Fibroblast of mammary gland (primary cell): ENCODE results near the gene SCAPER.

Source experiments
- DNase-seq: peaks from one replicate; pipeline ENCODE4 v3.0.0-alpha.2; 2010; ENCODE audit warnings: low read depth
- H3K4me3 ChIP-seq: 2 replicates; pipeline ENCODE4 v1.5.1; 2011; ENCODE audit warnings: low read depth, mild to moderate bottlenecking, low read length, moderate library complexity; ENCODE audit not compliant: control insufficient read depth
- TF ChIP-seq, protein P1 (sequence below): conservative IDR thresholded peaks from 2 replicates; pipeline ENCODE4 v1.5.1; 2011; ENCODE audit warnings: low read depth, low read length, inconsistent platforms; ENCODE audit not compliant: control insufficient read depth, insufficient read depth

Gene SCAPER

DNA sequence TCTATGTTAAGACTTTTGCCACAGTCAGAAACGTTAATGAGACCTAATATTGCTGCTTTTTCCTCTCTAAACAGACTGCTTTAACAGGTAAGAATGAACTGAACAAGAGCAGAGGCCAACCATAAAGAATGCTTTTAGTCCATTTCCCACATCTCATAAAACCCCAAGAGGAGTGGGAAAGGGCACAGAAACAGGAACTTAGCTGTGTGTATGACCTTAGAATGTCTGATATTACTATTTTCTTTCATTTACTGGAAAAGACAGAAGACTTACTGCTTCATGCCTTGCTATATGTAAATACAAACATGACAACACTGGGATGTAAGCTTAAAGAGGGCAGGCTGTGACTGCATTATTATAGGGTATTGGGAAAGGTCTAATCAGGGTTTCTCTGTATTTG is 453.6 kb downstream of the SCAPER start:
- TF ChIP-seq, protein P1, sequence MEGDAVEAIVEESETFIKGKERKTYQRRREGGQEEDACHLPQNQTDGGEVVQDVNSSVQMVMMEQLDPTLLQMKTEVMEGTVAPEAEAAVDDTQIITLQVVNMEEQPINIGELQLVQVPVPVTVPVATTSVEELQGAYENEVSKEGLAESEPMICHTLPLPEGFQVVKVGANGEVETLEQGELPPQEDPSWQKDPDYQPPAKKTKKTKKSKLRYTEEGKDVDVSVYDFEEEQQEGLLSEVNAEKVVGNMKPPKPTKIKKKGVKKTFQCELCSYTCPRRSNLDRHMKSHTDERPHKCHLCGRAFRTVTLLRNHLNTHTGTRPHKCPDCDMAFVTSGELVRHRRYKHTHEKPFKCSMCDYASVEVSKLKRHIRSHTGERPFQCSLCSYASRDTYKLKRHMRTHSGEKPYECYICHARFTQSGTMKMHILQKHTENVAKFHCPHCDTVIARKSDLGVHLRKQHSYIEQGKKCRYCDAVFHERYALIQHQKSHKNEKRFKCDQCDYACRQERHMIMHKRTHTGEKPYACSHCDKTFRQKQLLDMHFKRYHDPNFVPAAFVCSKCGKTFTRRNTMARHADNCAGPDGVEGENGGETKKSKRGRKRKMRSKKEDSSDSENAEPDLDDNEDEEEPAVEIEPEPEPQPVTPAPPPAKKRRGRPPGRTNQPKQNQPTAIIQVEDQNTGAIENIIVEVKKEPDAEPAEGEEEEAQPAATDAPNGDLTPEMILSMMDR: no peak
- no peak overlapping the region for H3K4me3 ChIP-seq
- no peak for DNase-seq

DNA sequence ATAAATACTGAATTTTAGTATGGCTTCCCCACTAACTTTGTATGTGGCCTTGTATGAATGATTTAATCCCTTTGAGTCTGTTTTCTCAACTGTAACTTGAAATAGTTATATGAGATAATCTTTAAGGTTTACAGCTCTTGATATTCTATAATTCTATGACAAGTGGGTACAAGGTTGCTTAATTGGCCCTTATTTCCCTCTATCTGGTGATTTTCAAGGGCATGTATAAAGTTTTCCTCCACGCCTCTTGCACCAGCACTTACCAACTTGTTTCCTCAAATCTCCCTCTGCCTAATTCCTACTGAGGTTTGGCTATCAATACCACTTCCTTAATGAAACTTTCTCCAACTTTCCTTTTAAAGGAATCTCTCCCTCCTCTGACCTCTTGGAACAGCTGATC is 455.7 kb downstream of the SCAPER start:
- TF ChIP-seq, protein P1: no peak
- H3K4me3 ChIP-seq: no peak overlapping the region
- DNase-seq: no peak

DNA sequence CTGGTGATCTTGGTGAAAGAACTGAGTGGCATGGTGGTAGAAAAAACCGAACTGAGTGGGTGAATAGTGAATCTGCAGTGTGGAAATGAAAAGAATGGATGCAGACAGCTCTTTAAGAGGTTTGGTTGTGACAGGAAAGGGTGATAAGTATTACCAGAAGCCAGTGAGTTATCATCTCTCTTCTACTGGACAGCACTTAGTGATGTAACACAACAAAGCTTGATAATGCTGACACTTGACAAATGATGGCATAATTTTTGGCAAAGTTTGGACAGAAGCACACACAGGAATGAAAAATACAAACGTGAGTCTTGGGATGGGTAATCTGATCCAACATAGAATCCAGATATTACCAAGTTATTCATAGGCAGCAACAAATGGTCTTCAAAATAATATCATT is 456.4 kb downstream of the SCAPER start:
- no peak for DNase-seq
- TF ChIP-seq, protein P1: no peak
- H3K4me3 ChIP-seq: no peak overlapping the region

DNA sequence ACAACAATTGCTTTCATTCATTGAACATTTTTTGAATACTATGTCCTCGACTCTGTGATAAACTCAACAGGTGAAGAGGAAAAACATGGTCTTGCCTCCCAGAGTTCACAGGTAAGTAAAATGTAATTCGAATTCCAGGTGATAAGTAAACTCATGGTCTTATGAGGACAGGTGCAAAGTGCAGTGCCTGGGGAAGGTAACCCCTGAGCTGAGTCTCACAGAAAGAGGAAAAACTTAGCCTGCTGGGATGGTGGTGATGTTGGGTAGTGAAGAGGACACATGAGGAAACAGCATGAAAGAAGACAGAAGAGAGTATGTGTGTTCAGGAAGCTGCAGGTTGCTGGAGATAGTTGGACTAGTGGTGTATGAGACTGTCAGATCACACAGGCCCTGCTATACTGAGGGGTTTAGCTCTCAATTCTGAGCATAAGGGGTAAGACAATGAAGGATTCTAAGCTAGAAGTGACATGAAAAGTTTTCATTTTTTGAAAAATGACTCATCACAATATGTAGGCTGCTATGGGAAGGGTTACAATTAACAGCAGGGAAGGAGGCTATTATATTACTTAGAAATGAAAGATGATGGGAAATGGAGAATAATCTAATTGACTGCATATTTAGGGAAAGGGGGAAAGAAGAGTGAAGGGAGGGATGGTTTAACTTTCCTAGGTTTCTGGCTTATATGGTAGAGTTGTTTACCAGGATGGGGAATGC is 457.3 kb downstream of the SCAPER start:
- no peak overlapping the region for H3K4me3 ChIP-seq
- TF ChIP-seq, protein P1: no peak
- DNase-seq: no peak

DNA sequence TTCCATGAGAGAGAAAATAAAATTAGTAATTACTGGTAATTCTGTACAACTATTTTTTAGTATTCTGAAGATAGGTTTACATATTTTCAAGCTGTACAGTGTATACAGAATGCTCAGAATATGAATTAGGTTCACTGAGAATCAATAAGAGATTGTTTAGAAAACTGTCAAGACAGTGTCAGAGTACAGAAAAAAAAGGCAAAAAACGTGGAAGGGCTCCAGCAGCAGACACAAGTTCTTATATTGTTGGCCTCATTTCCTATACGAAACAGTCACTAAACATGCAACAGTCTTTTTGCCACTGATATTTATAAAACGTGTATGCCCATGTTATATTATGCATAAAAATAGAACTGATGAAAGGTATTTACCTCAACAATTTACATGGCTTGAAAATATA is 464.7 kb downstream of the SCAPER start:
- TF ChIP-seq, protein P1: no peak
- no peak for DNase-seq
- H3K4me3 ChIP-seq: no peak overlapping the region

DNA sequence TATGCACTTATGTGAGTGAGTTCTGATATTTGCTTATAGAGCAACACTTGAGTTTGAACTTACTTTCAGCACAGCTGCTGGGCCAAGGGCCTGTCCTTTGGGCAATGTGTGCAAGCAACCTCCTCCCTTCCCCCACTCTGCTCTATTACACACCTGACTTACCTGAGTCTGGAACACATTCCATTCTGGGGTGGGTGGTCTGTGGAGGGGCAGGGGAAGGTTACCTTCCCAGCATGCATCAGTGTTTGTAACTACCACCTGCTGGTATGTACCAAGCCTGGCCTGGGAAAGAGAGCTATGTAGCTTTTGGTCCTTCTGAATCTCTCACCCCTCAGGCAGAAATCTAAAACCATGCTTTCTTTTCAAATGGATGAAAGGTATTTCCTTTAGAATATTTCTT is 465.6 kb downstream of the SCAPER start:
- TF ChIP-seq, protein P1: no peak
- no peak for DNase-seq
- no peak overlapping the region for H3K4me3 ChIP-seq
